HUDEP-2 (cell line): ENCODE results near the gene IFIT3.
"Not testable (repeated sequence)": the region's sequence is repeated elsewhere in the genome, so short reads cannot be mapped to it uniquely, and the experiment has no call there.

Source experiments
- DNase-seq, 76 experiments: peaks; one replicate each; lab custom pipeline; 2025; ENCODE audit not compliant: unreplicated experiment in 76 of 76; lab: John Stamatoyannopoulos, UW

Gene IFIT3

GRCh38 chr10:89327803-89328441, at the start of gene IFIT3:
IFIT3 (plus strand) TSS chr10:89327997; CDS start chr10:89328074, 77 bp downstream.
- peak in 23 of 76 experiments; percentile 3 to 72 (median 23) for DNase-seq

GRCh38 chr10:89278034-89278535, 49.7 kb upstream of the IFIT3 start:
- no peak for DNase-seq

GRCh38 chr10:89278900-89279392, 48.9 kb upstream of the IFIT3 start:
- DNase-seq: no peak

- peak in 14 of 76 experiments; percentile 4 to 24 (median 13) for DNase-seq
These were observed 48.4 kb upstream of the IFIT3 start for GRCh38 chr10:89279421-89279869.

- no peak for DNase-seq
These were observed 47.3 kb upstream of the IFIT3 start for GRCh38 chr10:89280508-89280907.

GRCh38 chr10:89281606-89282395, 46.0 kb upstream of the IFIT3 start:
- DNase-seq: no peak

GRCh38 chr10:89283025-89283935, 44.5 kb upstream of the IFIT3 start:
- DNase-seq: no peak

- no peak for DNase-seq
These were observed 43.8 kb upstream of the IFIT3 start for GRCh38 chr10:89283936-89284475.

- DNase-seq: not testable (repeated sequence)
These were observed 43.1 kb upstream of the IFIT3 start for GRCh38 chr10:89284711-89285110.

GRCh38 chr10:89285303-89285702, 42.5 kb upstream of the IFIT3 start:
- DNase-seq: not testable (repeated sequence)

GRCh38 chr10:89294721-89295239, 33.0 kb upstream of the IFIT3 start:
- DNase-seq: no peak

- no peak for DNase-seq
These were observed 32.2 kb upstream of the IFIT3 start for GRCh38 chr10:89295597-89295996.

- DNase-seq: no peak
These were observed 31.6 kb upstream of the IFIT3 start for GRCh38 chr10:89296220-89296648.

- no peak for DNase-seq
These were observed 30.4 kb upstream of the IFIT3 start for GRCh38 chr10:89297356-89297755.

- no peak for DNase-seq
These were observed 30.0 kb upstream of the IFIT3 start for GRCh38 chr10:89297791-89298190.

GRCh38 chr10:89299031-89299430, 28.8 kb upstream of the IFIT3 start:
- no peak for DNase-seq

- DNase-seq: peak in 17 of 76 experiments; percentile 0 to 58 (median 20)
These were observed 26.6 kb upstream of the IFIT3 start for GRCh38 chr10:89301232-89301631.

GRCh38 chr10:89301721-89302445, 25.9 kb upstream of the IFIT3 start, which contains the start of gene IFIT2:
IFIT2 (plus strand) TSS chr10:89302046; CDS start chr10:89302124, 78 bp downstream.
- DNase-seq: peak in 16 of 76 experiments; percentile 2 to 50 (median 22)

- DNase-seq: no peak
These were observed 25.2 kb upstream of the IFIT3 start for GRCh38 chr10:89302625-89303024.
